ENCODE data around the gene RIT1. TPM values are rescaled to one million over a fixed set of nuclear protein-coding genes. Genes with fewer than 3 reads are reported as not detected.
A peak's percentile ranks its signal among the peaks of the same experiment; 100 is the strongest.

RIT1 gene
- total RNA-seq, 2 experiments from 2014 or later: 21.6 to 24.1 TPM

DNA sequence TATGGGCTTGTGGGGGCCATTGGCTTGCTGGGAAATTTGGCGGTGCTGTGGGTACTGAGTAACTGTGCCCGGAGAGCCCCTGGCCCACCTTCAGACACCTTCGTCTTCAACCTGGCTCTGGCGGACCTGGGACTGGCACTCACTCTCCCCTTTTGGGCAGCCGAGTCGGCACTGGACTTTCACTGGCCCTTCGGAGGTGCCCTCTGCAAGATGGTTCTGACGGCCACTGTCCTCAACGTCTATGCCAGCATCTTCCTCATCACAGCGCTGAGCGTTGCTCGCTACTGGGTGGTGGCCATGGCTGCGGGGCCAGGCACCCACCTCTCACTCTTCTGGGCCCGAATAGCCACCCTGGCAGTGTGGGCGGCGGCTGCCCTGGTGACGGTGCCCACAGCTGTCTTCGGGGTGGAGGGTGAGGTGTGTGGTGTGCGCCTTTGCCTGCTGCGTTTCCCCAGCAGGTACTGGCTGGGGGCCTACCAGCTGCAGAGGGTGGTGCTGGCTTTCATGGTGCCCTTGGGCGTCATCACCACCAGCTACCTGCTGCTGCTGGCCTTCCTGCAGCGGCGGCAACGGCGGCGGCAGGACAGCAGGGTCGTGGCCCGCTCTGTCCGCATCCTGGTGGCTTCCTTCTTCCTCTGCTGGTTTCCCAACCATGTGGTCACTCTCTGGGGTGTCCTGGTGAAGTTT is 30.8 kb upstream of the RIT1 start:
- Mint-ChIP-seq H3K9me3 (no peaks in the 10 kb centered on the region), H3K27ac (peak overlapping the region; percentile 87), H3K36me3 (ENCODE audit: low read depth) (peaks cover 16% of the 10 kb centered on the region), H3K4me3 (no peak overlapping the region), H3K4me1 (ENCODE audit: low read depth) (peaks cover 68% of the 10 kb centered on the region), H3K27me3 (no peaks in the 10 kb centered on the region)
- TF ChIP-seq, protein P1, sequence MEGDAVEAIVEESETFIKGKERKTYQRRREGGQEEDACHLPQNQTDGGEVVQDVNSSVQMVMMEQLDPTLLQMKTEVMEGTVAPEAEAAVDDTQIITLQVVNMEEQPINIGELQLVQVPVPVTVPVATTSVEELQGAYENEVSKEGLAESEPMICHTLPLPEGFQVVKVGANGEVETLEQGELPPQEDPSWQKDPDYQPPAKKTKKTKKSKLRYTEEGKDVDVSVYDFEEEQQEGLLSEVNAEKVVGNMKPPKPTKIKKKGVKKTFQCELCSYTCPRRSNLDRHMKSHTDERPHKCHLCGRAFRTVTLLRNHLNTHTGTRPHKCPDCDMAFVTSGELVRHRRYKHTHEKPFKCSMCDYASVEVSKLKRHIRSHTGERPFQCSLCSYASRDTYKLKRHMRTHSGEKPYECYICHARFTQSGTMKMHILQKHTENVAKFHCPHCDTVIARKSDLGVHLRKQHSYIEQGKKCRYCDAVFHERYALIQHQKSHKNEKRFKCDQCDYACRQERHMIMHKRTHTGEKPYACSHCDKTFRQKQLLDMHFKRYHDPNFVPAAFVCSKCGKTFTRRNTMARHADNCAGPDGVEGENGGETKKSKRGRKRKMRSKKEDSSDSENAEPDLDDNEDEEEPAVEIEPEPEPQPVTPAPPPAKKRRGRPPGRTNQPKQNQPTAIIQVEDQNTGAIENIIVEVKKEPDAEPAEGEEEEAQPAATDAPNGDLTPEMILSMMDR (IDR thresholded peaks at IDR 0.05): no peak
- ATAC-seq: no peak
- ChIA-PET CTCF (interaction anchor here (2.2 to 7.0 kb wide), 4 partner anchors 7 to 49 kb away, joined by 8 to 121 read pairs (median 70); partner anchors contain the start of gene ARHGEF2), POLR2A (interaction anchor here (0.6 to 10.2 kb wide), 6 partner anchors 8 to 36 kb away, joined by 3 to 128 read pairs (median 6); partner anchors contain the start of genes ARHGEF2 and KHDC4)
- intact Hi-C loops (cut with micrococcal nuclease): no loop called here
- DNase-seq: no peak

DNA sequence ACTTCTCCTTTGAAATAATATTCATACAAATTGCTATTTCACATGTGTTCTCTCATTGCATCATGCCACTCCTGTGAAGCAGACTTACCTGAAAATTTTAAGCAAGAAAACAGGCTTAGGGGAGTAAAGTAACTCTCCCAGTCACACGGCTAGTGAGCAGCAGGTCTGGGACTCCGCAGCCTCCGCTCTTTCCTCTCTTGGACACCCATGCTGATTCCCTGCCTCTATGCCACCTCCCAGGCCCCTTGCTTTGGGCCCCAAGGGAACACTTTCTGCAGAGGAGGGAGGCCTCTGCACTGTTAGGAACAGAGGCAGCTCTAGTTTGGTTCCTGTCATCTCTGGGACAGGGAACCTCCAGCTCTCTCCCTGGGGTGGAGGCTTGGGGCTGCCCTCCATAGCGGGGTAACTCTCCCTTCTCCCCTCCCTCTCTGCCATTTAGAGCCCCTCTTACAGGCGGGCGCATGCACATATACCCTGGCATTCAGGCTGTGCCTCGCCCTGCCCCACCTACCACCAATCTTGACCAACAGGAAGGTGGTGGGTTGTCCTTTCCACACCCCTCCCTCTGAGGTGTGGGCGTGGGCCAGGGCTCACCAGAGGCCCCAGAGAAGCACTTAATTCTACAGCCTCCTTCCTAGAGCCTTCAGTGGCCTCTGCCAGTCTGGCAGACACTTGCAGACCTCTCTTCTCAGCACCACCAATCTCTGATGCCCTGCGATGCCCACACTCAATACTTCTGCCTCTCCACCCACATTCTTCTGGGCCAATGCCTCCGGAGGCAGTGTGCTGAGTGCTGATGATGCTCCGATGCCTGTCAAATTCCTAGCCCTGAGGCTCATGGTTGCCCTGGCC is 30.1 kb upstream of the RIT1 start, which contains the start of gene RXFP4:
Gene RXFP4 (plus strand): TSS at position 646 of the 852 bp plus-strand sequence. CDS start 72 bp downstream, at position 718.
- DNase-seq (peak; percentile 32), ATAC-seq (peak; percentile 3)
- CTCF ChIA-PET: interaction anchor here (1.2 to 7.0 kb wide), 3 partner anchors 38 to 125 kb away, joined by 6 to 121 read pairs (median 113); partner anchors contain the start of gene ARHGEF2
- no peaks in the 10 kb centered on the region for H3K9me3 Mint-ChIP-seq
- peak within 1 kb of the TSS; percentile 87 for H3K27ac Mint-ChIP-seq
- H3K4me3 Mint-ChIP-seq: no peak within 1 kb of the TSS
- TF ChIP-seq, protein P1 (IDR thresholded peaks at IDR 0.05): no peak
- no peaks in the 10 kb centered on the region for H3K27me3 Mint-ChIP-seq
- H3K36me3 Mint-ChIP-seq (ENCODE audit: low read depth): peaks cover 9% of the 10 kb centered on the region
- intact Hi-C loops (cut with micrococcal nuclease): no loop called here
- peaks cover 61% of the 10 kb centered on the region for H3K4me1 Mint-ChIP-seq (ENCODE audit: low read depth)
- POLR2A ChIA-PET: interaction anchor here (1.0 to 10.2 kb wide), 7 partner anchors 10 to 54 kb away, joined by 3 to 128 read pairs (median 5); partner anchors contain the start of gene ARHGEF2

DNA sequence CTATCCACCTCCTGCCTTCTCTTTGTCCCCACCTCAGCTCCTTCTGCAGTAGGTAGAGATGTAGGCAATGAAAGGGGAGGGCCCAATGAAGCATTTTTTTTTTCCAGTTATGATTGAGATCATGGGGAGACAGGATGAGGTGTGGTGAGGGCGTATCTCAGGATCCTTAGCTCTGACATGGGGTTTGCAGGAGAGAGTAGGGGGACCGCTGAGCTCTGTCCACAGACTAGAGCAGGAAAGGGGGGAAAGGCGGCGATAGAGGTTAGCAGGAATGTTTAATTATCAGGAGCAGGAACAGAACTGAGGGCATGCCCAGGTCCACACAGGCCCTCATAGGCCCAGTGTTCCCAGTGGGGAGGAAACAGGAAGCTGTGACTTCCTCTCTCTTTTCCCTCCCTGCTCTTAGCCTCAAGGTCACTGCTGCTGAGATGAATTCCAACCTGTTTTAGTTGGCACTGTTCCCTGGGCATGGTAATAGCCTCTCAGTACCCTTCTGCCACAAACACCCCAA is 29.4 kb upstream of the RIT1 start:
- POLR2A ChIA-PET: interaction anchor here (0.9 to 10.2 kb wide), 8 partner anchors 11 to 273 kb away, joined by 3 to 128 read pairs (median 4); partner anchors contain the start of gene ARHGEF2
- peak overlapping the region; percentile 87 for H3K27ac Mint-ChIP-seq
- intact Hi-C loops (cut with micrococcal nuclease): no loop called here
- CTCF ChIA-PET: interaction anchor here (0.5 to 7.0 kb wide), 4 partner anchors 39 to 189 kb away, joined by 3 to 121 read pairs (median 60); partner anchors contain the start of gene ARHGEF2
- DNase-seq: no peak
- peak; percentile 22 for ATAC-seq
- TF ChIP-seq, protein P1 (IDR thresholded peaks at IDR 0.05): no peak
- H3K27me3 Mint-ChIP-seq: no peaks in the 10 kb centered on the region
- H3K4me1 Mint-ChIP-seq (ENCODE audit: low read depth): peaks cover 58% of the 10 kb centered on the region
- no peak overlapping the region for H3K4me3 Mint-ChIP-seq
- no peaks in the 10 kb centered on the region for H3K9me3 Mint-ChIP-seq
- peaks cover 6% of the 10 kb centered on the region for H3K36me3 Mint-ChIP-seq (ENCODE audit: low read depth)

DNA sequence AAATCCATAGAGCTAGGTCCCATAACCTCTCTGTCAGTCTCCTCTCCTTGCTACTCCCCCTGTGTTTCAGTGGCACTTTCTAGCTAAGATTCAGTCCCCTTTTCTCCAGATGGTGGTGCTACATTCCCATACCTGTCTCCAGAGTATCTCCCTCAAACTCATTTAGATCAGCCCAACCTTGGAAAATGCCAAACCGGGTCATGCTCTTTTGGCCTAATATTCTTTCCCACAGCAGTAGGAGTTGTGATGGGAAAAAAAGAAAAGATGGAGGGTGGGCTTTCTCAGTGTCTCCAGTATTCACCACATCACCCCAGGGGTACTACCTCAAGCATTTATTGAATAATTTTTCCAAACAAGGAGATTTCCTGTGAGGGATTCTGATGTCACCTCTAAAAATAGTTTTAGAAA is 27.1 kb upstream of the RIT1 start:
- H3K27me3 Mint-ChIP-seq: no peaks in the 10 kb centered on the region

More for the DNA sequence above, 27.1 kb upstream of the RIT1 start:
- ChIA-PET POLR2A (interaction anchor here (0.7 to 10.2 kb wide), 5 partner anchors 22 to 83 kb away, joined by 3 to 128 read pairs (median 4); partner anchors contain the start of genes ARHGEF2 and SSR2), CTCF (interaction anchor here (0.6 to 7.0 kb wide), 26 partner anchors 8 to 128 kb away, joined by 3 to 121 read pairs (median 6); partner anchors contain the start of genes ARHGEF2, GON4L, SSR2 and SYT11)
- Mint-ChIP-seq H3K9me3 (no peaks in the 10 kb centered on the region), H3K27ac (peak overlapping the region; percentile 39), H3K36me3 (ENCODE audit: low read depth) (no peaks in the 10 kb centered on the region), H3K4me3 (no peak overlapping the region), H3K4me1 (ENCODE audit: low read depth) (peaks cover 41% of the 10 kb centered on the region)
- TF ChIP-seq, protein P1 (IDR thresholded peaks at IDR 0.05): peak; percentile 68
- intact Hi-C loops (cut with micrococcal nuclease): loop anchor here (1.0 kb wide), 1 partner anchor 51 kb away; no protein-coding TSS in a partner anchor
- ATAC-seq (peak; percentile 21), DNase-seq (peak; percentile 47)
